VCaP (cell line): Measurements from ENCODE around the gene HSF2BP.
A peak's percentile ranks its signal among the peaks of the same experiment; 100 is the strongest.

Source experiments
- H3K27ac ChIP-seq: fragments of 450-650 bp; 2 replicates; pipeline ENCODE4 v1.5.1; 2017
- TF ChIP-seq, protein P1 (sequence below): fragments of 450-650 bp; conservative IDR thresholded peaks from 2 replicates; pipeline ENCODE4 v1.5.1; 2017; ENCODE audit warnings: mild to moderate bottlenecking, moderate library complexity

HSF2BP gene

DNA sequence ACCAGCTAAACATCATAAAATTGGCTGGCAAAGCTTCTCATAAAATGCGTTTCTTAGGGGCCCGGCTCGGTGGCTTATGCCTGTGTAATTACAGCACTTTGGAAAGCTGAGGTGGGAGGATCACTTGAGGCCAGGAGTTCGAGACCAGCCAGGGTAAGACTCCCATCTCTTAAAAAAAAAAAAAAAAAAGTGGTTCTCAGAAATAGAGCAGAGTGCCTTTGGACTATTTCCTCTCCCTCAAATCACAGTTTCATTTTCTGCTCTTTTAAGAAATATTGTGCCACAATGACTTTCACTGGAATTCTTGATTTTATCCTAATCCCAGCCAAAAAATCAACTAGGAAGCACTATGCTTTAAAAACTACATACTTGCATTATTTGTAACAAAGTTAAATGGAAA, 13.3 kb downstream of the HSF2BP start:
- TF ChIP-seq, protein P1, sequence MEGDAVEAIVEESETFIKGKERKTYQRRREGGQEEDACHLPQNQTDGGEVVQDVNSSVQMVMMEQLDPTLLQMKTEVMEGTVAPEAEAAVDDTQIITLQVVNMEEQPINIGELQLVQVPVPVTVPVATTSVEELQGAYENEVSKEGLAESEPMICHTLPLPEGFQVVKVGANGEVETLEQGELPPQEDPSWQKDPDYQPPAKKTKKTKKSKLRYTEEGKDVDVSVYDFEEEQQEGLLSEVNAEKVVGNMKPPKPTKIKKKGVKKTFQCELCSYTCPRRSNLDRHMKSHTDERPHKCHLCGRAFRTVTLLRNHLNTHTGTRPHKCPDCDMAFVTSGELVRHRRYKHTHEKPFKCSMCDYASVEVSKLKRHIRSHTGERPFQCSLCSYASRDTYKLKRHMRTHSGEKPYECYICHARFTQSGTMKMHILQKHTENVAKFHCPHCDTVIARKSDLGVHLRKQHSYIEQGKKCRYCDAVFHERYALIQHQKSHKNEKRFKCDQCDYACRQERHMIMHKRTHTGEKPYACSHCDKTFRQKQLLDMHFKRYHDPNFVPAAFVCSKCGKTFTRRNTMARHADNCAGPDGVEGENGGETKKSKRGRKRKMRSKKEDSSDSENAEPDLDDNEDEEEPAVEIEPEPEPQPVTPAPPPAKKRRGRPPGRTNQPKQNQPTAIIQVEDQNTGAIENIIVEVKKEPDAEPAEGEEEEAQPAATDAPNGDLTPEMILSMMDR = no peak
- peak overlapping the region; percentile 10 for H3K27ac ChIP-seq

DNA sequence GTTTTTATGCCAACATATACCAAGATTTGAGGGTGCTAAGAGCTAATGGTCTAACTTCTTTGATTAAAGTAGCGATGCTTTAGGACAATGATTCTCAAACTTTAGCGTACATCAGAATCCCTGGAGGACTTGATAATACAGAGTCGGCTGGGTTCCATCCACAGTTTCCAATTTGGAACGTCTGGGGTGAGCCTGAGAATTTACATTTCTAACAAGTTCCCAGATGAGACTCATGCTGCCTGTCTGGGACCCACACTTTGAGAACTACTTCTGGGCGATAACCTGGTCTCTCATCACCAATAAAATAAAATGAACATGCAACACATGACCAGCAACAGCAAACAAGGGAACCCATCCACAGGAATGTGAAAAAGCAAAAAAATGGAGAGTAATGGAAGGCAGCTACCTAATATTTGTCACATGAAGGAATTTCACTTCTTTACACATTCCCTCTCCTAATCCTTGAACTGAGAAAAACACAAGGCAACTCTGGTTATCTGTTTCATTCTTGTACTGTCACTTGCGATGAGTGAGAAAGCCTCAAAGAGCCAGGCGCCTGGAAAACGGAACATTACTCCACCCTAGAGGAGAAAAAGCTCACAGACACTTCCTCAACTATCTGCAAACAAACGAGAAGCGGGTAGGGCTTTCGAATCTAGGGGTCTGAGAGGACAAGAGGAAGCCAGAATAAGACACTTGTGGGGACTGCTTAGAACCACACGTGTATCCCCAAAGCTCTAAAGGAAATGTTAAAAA, 14.0 kb downstream of the HSF2BP start:
- TF ChIP-seq, protein P1 = peak; percentile 87
- H3K27ac ChIP-seq = peak overlapping the region; percentile 10

DNA sequence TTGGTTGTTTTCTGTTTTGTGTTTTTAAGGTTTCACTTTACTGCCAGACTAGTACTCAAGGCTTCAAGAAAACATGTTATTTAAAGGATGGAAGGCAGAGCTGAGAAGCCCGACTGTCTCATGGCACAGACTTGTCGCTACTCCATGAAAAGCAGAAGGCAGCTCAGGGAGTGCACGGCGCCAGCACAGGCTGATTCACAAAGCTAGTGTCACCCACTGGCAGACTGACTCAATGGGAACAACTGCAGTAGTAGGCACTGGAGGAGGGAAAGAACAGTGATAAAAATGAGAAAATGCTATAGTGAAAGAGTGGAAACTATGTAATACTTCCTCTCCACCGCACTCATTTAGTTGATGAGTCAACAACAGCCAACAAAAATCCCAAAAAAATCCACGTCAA, 14.7 kb downstream of the HSF2BP start:
- TF ChIP-seq, protein P1 = no peak
- no peak overlapping the region for H3K27ac ChIP-seq

DNA sequence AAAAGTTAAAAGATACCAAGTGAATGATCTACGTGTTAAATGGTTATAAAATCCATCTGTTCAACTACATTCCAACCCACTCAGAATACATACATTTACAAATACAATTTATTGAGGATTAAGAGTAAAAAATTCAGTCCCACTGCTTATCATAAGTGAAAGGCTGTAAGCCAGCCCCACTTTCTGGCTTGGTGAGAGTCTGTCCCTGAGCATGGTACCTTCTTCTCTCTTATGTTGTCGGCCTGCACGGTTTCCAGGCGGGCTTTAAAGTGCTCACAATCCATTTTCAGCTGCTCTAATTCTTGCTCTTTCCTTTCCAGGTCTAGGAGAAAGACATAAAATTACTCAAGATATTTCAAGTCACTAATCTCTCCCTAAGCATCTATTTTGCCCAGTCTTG, 15.2 kb downstream of the HSF2BP start:
- no peak overlapping the region for H3K27ac ChIP-seq

DNA sequence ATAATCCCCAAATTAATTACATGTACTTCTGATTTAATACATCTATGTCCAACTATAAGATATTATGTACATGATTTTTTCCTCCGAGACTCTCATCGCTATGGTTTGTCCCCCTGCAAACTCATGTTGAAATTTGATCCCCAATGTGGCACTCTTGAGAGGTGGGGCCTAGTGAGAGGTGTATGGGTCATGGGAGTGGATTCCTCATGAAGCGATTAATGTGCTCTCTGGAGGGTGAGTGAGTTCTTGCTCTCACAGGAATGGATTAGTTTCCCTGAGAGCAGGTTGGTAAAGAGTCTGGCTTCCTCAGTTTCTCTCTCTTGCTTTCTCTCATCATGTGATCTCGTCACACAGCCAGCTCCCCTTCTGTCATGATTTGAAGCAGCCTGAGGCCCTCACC, 16.1 kb downstream of the HSF2BP start:
- H3K27ac ChIP-seq = no peak overlapping the region

More for the DNA sequence above, 15.2 kb downstream of the HSF2BP start:
- TF ChIP-seq, protein P1 = no peak

DNA sequence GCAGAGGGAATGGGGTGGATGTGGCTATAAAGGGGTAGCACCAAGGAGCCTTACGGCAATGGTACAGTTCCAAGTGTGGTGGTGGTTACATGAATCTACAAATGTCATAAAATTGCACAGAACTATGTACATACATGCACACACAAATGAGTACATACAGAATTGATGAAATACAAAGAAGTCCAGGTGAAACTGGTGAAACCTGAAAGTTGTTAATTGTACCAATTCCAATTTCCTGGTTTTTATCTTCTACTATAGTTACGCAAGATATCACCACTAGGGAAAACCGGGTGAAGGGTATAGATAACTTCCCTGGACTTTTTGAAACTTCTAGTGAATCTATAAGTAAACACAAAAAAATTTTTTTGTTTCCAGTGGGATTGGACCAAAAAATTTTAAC, 18.9 kb downstream of the HSF2BP start:
- no peak overlapping the region for H3K27ac ChIP-seq

More for the DNA sequence above, 16.1 kb downstream of the HSF2BP start:
- TF ChIP-seq, protein P1 = no peak

DNA sequence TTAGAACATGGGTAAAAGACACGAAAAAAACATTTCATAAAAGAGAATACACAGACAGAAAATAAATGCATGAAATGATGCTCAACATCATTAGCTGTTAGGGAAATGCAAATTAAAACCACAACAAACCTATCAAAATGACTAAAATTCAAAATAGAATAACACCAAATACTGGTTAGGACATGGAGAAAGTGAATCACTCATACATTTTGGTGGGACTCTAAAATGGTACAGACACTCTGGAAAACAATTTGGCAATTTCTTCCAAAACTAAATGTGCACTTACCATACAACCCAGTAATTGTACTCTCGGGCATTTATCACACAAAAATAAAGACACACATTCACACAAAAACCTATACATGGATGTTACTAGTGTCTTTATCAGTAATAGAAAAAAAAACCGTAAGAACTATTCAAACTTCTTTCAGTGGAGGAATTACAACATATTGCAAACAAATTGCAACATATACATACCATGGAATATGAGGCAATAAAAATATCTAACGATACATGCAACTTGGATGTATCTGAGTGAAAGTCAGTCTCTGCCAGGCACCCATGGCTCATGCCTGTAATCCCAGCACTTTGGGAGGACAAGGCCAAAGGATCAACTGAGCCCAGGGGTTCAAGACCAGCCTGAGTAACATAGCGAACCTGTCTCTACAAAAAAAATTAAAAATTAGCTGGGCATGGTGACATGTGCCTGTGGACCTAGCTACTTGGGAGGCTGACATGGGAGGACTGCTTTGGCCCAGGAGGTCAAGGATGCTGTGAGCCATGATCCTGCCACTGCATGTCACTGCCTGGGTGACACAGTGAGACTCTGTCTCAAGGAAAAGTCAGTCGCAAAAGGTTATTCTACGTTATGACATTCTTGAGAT, 19.6 kb downstream of the HSF2BP start:
- TF ChIP-seq, protein P1 = no peak
- no peak overlapping the region for H3K27ac ChIP-seq

More for the DNA sequence above, 18.9 kb downstream of the HSF2BP start:
- TF ChIP-seq, protein P1 = no peak; the same call in 1 of the 2 replicates
